Mesenteric fat pad (tissue), 1 donor: Measurements from ENCODE around the gene FLT1. TPM values are rescaled to one million over a fixed set of nuclear protein-coding genes. Genes with fewer than 3 reads are reported as not detected.

ENCODE experiments used
- DNase-seq: peaks from one replicate; pipeline ENCODE4 v3.0.0-alpha.2; 2020; ENCODE audit warnings: low spot score
- total RNA-seq: library from RNA; stranded (reverse); fragmentation: NEBNext Ultra II Directional; extraction: Animal tissue kit (Norgen Biotek cat#: 25700); gene quantifications from one replicate; pipeline ENCODE4 v1.2.1, GENCODE V29; 2021
- donor health status: DM: yes; HTN: yes; CAD: no.

Gene FLT1
- total RNA-seq, 1 donor from 2014 or later, result 65.9 TPM

GRCh38 chr13:28490061-28490460 lies 4.9 kb downstream of the FLT1 start:
- DNase-seq, result no peak

DNA sequence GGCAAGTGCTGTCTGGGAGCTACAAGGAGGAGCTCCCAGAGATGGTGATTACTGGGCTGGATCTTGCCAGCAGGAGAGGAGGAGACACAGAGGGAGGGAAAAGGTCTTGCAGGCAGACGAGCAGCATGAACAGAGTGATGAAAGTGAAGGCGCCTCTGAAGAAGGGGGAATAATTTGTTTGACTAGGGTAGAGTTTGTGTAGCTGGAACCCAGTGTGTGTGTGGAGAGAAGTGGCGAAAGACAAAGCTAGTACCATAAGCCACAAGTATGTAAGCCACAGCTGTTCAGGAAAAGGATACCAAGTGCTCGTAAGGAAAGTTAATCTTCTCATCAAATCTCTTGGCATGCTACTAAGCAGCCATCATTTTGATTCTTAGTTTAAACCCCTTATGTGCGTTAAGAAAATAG lies 5.4 kb downstream of the FLT1 start:
- no peak for DNase-seq

GRCh38 chr13:28488376-28489005 lies 6.4 kb downstream of the FLT1 start:
- DNase-seq, result no peak

GRCh38 chr13:28485996-28486543 lies 8.9 kb downstream of the FLT1 start:
- DNase-seq, result no peak

DNA sequence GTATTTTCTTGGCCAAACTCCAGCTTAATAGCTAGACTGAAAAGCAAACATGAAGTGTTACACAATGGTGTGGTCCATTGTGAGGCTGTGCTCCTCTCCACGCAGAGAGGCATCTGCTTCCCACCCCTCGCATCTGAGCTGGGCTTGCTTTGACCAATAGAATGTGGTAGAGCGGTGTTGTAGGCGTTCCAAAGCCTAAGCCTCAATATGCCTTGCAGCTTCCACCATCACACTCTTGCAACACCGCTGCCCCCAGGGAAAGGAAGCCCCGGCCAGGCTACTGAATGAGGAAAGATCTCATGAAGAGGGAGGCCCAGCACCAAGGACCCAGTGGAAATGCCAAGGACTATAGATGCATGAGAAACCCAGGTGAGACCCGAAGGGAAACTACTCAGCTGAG lies 9.4 kb downstream of the FLT1 start:
- DNase-seq, result no peak

- no peak for DNase-seq
Measured at GRCh38 chr13:28485097-28485496, 9.8 kb downstream of the FLT1 start.

DNA sequence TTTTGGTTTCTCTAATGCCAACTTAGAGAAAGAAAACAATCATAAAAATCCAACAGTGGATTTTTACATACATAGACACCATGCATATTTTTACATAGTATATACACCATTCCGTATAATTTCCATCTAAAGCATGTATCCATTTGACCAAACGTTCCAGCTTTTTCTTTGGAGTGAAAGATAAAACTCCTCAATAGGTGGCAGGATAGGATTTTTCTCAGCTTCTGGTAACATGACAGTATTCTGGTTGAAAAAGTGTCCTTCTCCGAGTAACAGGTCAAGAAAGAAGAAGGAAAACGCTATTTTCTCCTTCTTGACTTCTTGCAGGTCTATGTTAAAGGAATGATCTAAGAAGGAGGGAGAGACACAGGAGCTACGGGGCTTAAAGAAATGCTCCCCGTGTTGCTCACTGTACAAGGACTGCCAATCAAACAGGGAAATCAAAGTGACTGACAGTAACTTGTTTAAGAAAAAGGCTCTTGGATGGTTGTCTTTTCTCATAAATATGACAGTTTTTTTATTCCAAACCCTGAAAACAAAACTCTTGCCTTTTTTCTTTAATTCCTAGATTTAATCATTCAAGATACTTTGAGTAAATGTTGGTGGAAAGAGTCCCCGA lies 11.5 kb downstream of the FLT1 start:
- DNase-seq, result no peak

- no peak for DNase-seq
Measured at GRCh38 chr13:28479005-28479404, 15.9 kb downstream of the FLT1 start.

DNA sequence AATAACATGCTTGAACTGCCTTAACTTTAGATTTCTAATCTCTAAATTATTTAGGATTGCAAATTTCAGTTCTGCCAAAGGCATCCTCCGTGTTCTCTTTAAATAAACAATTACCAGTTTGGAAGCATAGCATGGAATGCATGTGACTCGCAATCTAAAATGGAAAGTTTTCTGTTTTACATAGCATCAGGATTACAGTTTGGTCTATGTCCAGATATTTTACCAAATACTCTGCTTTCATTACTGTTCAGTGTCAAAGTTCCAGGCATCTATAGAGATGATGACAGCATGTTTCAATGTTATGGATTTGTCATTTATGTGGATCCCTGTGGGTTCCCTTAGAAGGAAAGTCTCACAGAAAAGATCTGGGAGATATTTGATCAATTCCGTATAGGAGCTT lies 16.8 kb downstream of the FLT1 start:
- no peak for DNase-seq

- no peak for DNase-seq
Measured at GRCh38 chr13:28477709-28477973, 17.3 kb downstream of the FLT1 start.

- no peak for DNase-seq
Measured at GRCh38 chr13:28476919-28477708, 17.8 kb downstream of the FLT1 start.

DNA sequence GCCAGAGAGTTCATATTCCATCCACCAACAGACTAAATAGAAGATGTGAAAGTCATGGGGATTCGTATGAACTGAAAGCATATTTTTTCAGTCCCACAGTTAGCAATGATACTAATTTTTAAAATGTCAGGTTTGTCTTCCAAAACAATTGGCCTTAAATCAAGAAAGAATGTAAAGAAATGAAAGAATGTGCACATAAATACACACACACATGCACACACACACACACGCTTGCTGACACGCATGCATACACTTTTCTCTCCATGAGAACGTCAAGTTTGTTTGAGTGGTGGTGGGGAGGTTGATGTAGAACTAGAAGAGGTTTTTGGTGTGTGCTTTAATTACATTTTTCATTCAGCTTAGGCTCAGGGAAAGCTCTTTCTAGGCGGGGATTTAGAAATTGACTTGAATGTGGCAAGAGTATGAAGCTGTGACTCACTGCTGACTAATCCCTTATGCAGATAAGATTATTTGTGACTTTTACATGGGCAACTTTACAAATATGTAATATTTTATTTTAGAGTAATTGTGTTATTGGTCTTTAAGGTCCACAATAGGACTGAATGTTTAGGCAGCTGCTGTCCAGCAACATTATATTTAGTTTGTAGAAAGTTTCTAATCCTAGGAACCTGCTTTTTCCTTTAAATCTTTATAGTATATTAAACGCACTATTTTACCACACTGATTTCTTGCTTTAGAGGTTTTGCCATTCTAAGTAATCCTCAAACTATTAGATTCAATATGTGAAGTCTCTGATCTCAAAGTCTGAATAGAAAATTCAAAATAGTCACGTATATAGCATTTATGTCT lies 18.8 kb downstream of the FLT1 start:
- DNase-seq, result no peak

GRCh38 chr13:28474491-28475134 lies 20.3 kb downstream of the FLT1 start:
- DNase-seq, result no peak

- DNase-seq, result no peak
Measured at GRCh38 chr13:28473044-28473443, 21.9 kb downstream of the FLT1 start.

DNA sequence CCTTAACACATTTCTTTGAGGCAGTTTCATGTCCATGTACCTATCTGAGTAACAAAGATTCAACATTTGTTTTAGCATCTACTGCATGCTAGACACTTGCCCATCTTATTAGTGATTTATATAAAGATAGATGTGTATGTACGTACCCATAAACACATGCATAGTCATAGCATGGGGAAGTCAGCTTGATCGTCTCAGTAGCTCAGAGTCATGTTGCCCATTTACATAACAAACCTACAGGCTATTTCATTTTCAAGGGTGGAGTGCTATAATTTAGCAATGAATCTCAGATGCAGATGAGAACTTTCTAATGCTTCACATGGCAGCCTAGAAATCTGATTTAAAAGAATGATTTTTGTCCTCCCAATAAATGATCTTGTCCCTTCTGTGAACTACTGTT lies 23.5 kb downstream of the FLT1 start:
- DNase-seq, result no peak

DNA sequence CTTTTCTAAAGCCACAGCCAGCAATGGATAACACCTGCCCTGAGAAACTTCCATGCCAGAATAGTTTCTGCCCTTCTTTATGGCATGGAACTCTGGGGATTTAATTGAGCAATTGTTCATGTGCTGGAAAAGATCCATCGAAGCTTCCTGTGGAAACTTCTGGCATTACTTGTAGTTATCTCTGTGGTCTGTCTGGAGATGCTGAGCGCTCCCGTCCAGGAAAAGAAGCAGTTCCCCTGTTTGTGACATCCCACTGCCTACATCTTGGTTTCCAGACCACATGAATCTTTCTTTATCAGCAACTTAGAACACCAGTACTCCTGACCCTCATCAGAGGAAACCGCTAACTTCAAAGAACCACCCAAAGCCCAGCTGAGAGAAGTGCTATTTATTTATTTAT lies 24.6 kb downstream of the FLT1 start:
- DNase-seq, result no peak

GRCh38 chr13:28469316-28469715 lies 25.6 kb downstream of the FLT1 start:
- DNase-seq, result no peak

DNA sequence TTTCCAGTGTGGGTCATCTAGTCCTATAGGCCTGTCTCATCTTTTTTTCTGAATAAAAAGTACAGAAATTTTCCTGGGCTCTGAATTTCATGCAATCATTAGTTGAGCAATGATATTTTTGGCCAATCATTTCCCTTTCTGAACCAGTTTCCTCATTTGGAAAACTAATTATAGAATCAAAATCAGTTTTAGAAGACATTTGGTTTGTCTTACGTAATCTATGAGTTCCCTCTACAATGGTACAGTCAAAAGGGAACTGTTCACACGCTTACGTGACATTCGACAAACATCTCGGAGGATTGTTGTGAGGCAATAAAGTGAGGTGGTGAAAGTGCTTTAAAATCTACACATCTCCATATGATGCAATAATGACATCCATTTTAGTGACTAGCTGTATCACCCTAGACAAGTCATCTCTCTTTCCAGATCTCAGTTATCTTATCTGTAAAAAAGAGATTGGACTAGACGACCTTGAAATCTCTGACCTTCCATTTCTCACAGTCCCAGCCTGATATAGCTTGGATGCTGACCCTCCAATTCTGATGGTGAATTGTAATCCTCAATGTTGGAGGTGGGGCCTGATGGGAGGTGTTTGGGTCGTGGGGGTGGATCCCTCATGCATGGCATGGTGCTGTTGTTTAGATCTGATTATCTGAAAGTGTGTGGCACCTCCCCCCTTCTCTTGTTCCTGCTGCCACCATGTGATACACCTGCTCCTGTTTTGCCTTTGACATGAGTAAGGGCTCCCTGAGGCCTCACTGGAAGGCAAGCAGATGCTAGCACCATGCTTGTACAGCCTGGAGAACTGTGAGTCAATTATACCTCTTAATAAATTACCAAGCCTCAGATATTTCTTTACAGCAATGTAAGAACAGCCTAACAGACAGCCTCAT lies 26.7 kb downstream of the FLT1 start:
- DNase-seq, result no peak

DNA sequence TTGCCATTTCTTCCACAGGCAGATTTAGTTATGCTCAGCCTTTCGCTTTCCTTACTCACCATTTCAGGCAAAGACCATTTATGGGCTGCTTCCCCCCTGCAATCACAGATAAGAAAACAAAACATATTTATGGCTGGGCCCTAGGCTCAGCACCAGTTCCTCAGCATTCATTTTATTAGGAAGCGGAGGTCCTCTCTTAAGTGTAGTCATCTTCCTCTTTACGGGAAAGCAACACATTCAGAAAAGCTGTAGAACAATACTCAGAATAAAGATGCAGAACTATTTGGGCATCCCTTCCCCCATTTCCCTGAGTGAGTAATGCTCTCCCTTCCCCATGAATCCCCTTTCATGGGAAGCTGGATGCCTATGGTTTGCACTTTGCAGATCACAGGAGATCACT lies 27.9 kb downstream of the FLT1 start:
- no peak for DNase-seq

DNA sequence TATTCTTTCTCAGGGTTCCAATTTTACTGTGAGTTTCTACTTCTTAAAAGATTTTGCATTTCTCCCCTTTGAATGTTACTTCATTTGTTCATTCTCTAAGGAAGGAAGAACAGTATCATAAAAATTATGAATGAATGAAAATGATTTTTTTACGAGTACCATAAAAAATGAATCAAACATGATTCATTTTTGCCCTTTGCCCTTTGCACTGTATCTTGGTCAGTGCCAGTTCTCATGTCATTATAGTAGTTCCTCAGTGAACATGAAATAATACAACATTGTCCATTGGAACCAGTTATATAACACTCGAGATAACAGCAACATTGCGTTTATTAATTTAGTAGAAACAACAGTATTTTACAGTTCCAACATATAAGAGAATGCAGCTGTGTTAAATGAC lies 28.8 kb downstream of the FLT1 start:
- DNase-seq, result no peak
